GM12878 (cell line): ENCODE measurements around the gene HERPUD1. TPM values are rescaled to one million over a fixed set of nuclear protein-coding genes. Genes with fewer than 3 reads are reported as not detected.
A peak's percentile ranks its signal among the peaks of the same experiment; 100 is the strongest.

Experiments
- ATF2 ChIP-seq: IDR thresholded peaks from 2 replicates; pipeline ENCODE4 v1.6.1; 2012; ENCODE audit warnings: low read length, inconsistent platforms
- E2F8 ChIP-seq: fragments of 450-650 bp; IDR thresholded peaks from 2 replicates; pipeline ENCODE4 v1.6.1; 2018; ENCODE audit warnings: mild to moderate bottlenecking, low read depth, moderate library complexity; ENCODE audit not compliant: partially characterized antibody
- EED ChIP-seq: sonication (generic); IDR thresholded peaks from 2 replicates; pipeline ENCODE4 v1.6.1; 2016; ENCODE audit warnings: antibody characterized with exemption, low read depth
- ELK1 ChIP-seq: IDR thresholded peaks from 2 replicates; pipeline ENCODE4 v1.6.1; 2012; ENCODE audit warnings: low read depth, low read length, improper control_type of control experiment
- FOXK2 ChIP-seq: fragments of 450-650 bp; IDR thresholded peaks from 2 replicates; pipeline ENCODE4 v1.6.1; 2017; ENCODE audit warnings: mild to moderate bottlenecking, moderate library complexity
- IKZF2 ChIP-seq, 2 experiments: fragments of 450-650 bp; IDR thresholded peaks; 2 replicates each; pipeline ENCODE4 v1.6.1; 2017; ENCODE audit warnings: mild to moderate bottlenecking in 2 of 2, moderate library complexity in 2 of 2
- MLLT1 ChIP-seq: fragments of 450-650 bp; IDR thresholded peaks from 2 replicates; pipeline ENCODE4 v1.6.1; 2016; ENCODE audit warnings: mild to moderate bottlenecking
- NBN ChIP-seq: fragments of 450-650 bp; IDR thresholded peaks from 2 replicates; pipeline ENCODE4 v1.6.1; 2016
- NFIC ChIP-seq: IDR thresholded peaks from 2 replicates; pipeline ENCODE4 v1.6.1; 2012; ENCODE audit warnings: low read depth, mild to moderate bottlenecking, inconsistent platforms, low read length, moderate library complexity
- PAX5 ChIP-seq: IDR thresholded peaks from 2 replicates; pipeline ENCODE4 v1.6.1; 2011; ENCODE audit warnings: low read depth, low read length, borderline replicate concordance
- RELA ChIP-seq: fragments of 450-650 bp; IDR thresholded peaks from 2 replicates; pipeline ENCODE4 v1.8.0; 2014; ENCODE audit warnings: borderline replicate concordance; ENCODE audit not compliant: partially characterized antibody
- SMAD1 ChIP-seq: fragments of 450-650 bp; IDR thresholded peaks from 2 replicates; pipeline ENCODE4 v1.6.1; 2018; ENCODE audit warnings: mild to moderate bottlenecking, low read depth; ENCODE audit not compliant: partially characterized antibody
- WRNIP1 ChIP-seq: IDR thresholded peaks from 2 replicates; pipeline ENCODE4 v1.6.1; 2011; ENCODE audit warnings: low read depth, low read length, improper control_type of control experiment, borderline replicate concordance
- ZBED1 ChIP-seq: IDR thresholded peaks from 2 replicates; pipeline ENCODE4 v1.6.1; 2016; ENCODE audit warnings: borderline replicate concordance
- ZBTB40 ChIP-seq: fragments of 450-650 bp; IDR thresholded peaks from 2 replicates; pipeline ENCODE4 v1.6.1; 2016; ENCODE audit warnings: mild to moderate bottlenecking, moderate library complexity, borderline replicate concordance
- polyA plus RNA-seq, 11 experiments: library from polyadenylated mRNA; depleted of rRNA in 4 of 11; unstranded in 6 of 11; stranded (reverse) in 5 of 11; fragments of >200 nt; fragmentation: Nextera tagmentation in 4 of 11; fragmentation: Illumina TruSeq in 1 of 11; extraction: Ambion mirVana in 4 of 11; extraction: Trizol in 1 of 11; gene quantifications; 1 replicate in 1 of 11; 2 replicates in 10 of 11; pipeline versions ENCODE4 v1.2.1 to v1.2.3, GENCODE V29; 2011 to 2016; ENCODE audit warnings: inconsistent platforms in 2 of 11, missing spikeins in 2 of 11, low read depth in 1 of 11
- total RNA-seq, 4 experiments: library from RNA; depleted of rRNA in 3 of 4; stranded (reverse); fragments of >200 nt in 3 of 4; fragmentation: Illumina TruSeq in 1 of 4; extraction: Trizol in 1 of 4; gene quantifications; 2 replicates each; pipeline versions ENCODE4 v1.2.1 to v1.2.3, GENCODE V29; 2013 to 2021

HERPUD1 gene
- total and polyA plus RNA-seq, 10 of the 15 experiments (the other 5 are each of a cell fraction or from before 2014, with no cell fraction given) = 32.6 to 212 (median 122) TPM

GRCh38 chr16:56980792-56981724 lies 49.1 kb downstream of the HERPUD1 start (continued):
- no peak for TF ChIP-seq FOXK2
- no peak for TF ChIP-seq ZBED1
- no peak for TF ChIP-seq ELK1
- TF ChIP-seq RELA = peak; percentile 26
- peak; percentile 37 for TF ChIP-seq SMAD1
- no peak for TF ChIP-seq PAX5
- TF ChIP-seq MLLT1 = peak; percentile 44
- no peak for TF ChIP-seq WRNIP1
- TF ChIP-seq NBN = peak; percentile 63; the same call in 1 of the 2 replicates
- peak; percentile 36 for TF ChIP-seq E2F8
- TF ChIP-seq ZBTB40 = no peak; the same call in 1 of the 2 replicates
- peak; percentile 38; the same call in 1 of the 2 replicates for TF ChIP-seq ATF2
- no peak; the same call in 1 of the 2 replicates for TF ChIP-seq EED
- TF ChIP-seq NFIC = peak; percentile 28; the same call in 1 of the 2 replicates
- peak; percentile 71 to 83 for TF ChIP-seq IKZF2 (IDR thresholded peaks at IDR 0.05)
